ENCODE measurements around the gene LRTM2. TPM values are rescaled to one million over a fixed set of nuclear protein-coding genes. Genes with fewer than 3 reads are reported as not detected.

LRTM2 gene
- total RNA-seq, 1 donor from 2014 or later: not detected

- no peak for TF ChIP-seq CTCF (IDR thresholded peaks at IDR 0.05)
- Mint-ChIP-seq H3K4me3 (ENCODE audit: unreplicated experiment) (no peak overlapping the region), H3K4me1 (ENCODE audit: unreplicated experiment) (no peaks in the 10 kb centered on the region), H3K36me3 (ENCODE audit: unreplicated experiment) (no peaks in the 10 kb centered on the region), H3K9me3 (ENCODE audit: unreplicated experiment) (peaks cover 5% of the 10 kb centered on the region), H3K27ac (ENCODE audit: unreplicated experiment) (no peak overlapping the region), H3K27me3 (ENCODE audit: unreplicated experiment) (peaks cover 55% of the 10 kb centered on the region)
- peak; percentile 64 for DNase-seq (ENCODE audit: extremely low spot score, unreplicated experiment)
Observed at GRCh38 chr12:1885082-1885596, 64.8 kb downstream of the LRTM2 start.

- Mint-ChIP-seq H3K36me3 (ENCODE audit: unreplicated experiment) (no peaks in the 10 kb centered on the region), H3K27me3 (ENCODE audit: unreplicated experiment) (peaks cover 55% of the 10 kb centered on the region), H3K27ac (ENCODE audit: unreplicated experiment) (no peak overlapping the region), H3K9me3 (ENCODE audit: unreplicated experiment) (peaks cover 5% of the 10 kb centered on the region), H3K4me3 (ENCODE audit: unreplicated experiment) (no peak overlapping the region), H3K4me1 (ENCODE audit: unreplicated experiment) (no peaks in the 10 kb centered on the region)
- DNase-seq (ENCODE audit: extremely low spot score, unreplicated experiment): peak; percentile 40
- no peak for TF ChIP-seq CTCF (IDR thresholded peaks at IDR 0.05)
Observed at GRCh38 chr12:1885599-1886245, 65.4 kb downstream of the LRTM2 start.

Other genes starting within 250 kb of the LRTM2 start
- 9.1 and 9.4 TPM in 2 replicates for gene FBXL14, start 226.0 kb upstream of the LRTM2 start, total RNA-seq
- gene WNT5B, start 191.3 kb upstream of the LRTM2 start, total RNA-seq: 88.7 and 99.5 TPM in 2 replicates
- gene ADIPOR2, start 129.5 kb upstream of the LRTM2 start, total RNA-seq: 40.2 and 43.5 TPM in 2 replicates
- gene CACNA2D4, start 98.1 kb downstream of the LRTM2 start, total RNA-seq: not detected in 2 replicates
- gene DCP1B, start 183.9 kb downstream of the LRTM2 start, total RNA-seq: 12.5 and 14.4 TPM in 2 replicates
- 59.1 and 67.4 TPM in 2 replicates for gene CACNA1C, start 232.4 kb downstream of the LRTM2 start, total RNA-seq